Panc1 (cell line): ENCODE data around the gene PIAS4.

Source experiments
- POLR2AphosphoS5 ChIP-seq: IDR thresholded peaks from 2 replicates; pipeline ENCODE4 v1.6.1; 2012; ENCODE audit warnings: mild to moderate bottlenecking, low read depth, low read length, moderate library complexity
- SIN3A ChIP-seq: IDR thresholded peaks from 2 replicates; pipeline ENCODE4 v1.6.1; 2012; ENCODE audit warnings: low read depth, mild to moderate bottlenecking, low read length, moderate library complexity, borderline replicate concordance; ENCODE audit not compliant: insufficient read depth
- TCF7L2 ChIP-seq: IDR thresholded peaks from 2 replicates; pipeline ENCODE4 v1.6.1; 2011; ENCODE audit warnings: mild to moderate bottlenecking, low read depth, low read length, inconsistent platforms
- TF ChIP-seq, protein P1 (sequence below): fragments of 450-650 bp; IDR thresholded peaks from 2 replicates; pipeline ENCODE4 v1.5.1; 2017; ENCODE audit warnings: mild to moderate bottlenecking
- TF ChIP-seq, protein P2 (sequence below), 2 experiments: IDR thresholded peaks; 2 replicates each; pipeline ENCODE4 v1.6.1; 2011 to 2012; ENCODE audit warnings: low read depth in 2 of 2, control low read depth in 1 of 2, low read length in 1 of 2, mild to moderate bottlenecking in 1 of 2, moderate library complexity in 1 of 2; ENCODE audit not compliant: insufficient read depth in 1 of 2

DNA sequence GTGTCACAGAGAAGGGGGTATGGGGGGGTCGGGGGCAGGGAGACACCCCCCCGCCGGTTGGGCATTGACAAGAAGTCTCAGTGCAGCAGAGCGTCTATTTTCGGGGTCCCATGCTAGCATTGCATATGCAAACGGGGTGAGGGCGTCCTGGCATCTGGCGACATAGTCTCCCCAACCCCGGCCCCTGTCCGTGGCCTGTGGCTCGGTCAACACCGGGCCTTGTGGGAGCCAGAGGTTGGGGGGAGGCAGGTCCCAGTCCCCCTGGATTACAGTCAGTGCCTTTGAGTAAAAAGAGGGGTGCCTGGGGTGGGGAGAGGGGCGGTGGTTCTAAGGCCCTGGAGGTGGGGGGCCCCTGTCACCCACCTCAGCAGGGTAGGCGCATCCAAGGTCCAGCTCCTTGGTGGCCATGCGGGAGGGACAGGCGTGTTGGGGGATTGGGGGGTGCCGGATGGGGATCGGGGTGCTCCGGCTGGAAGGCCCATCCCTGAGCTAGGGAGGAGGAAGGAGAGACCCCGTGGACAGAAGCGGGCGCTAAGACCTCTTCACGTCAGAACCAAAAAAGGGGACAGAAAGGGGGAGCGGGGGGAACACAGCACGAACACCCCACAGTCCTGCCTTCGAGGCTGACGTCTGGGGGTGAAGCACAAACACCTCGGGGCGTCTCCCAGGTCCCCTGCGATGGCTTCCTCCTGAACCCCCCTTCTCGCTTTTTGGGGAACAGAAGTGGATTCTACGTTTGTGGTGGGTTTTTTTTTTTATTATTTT lies 38.2 kb downstream of the PIAS4 start:
- TF ChIP-seq, protein P1, sequence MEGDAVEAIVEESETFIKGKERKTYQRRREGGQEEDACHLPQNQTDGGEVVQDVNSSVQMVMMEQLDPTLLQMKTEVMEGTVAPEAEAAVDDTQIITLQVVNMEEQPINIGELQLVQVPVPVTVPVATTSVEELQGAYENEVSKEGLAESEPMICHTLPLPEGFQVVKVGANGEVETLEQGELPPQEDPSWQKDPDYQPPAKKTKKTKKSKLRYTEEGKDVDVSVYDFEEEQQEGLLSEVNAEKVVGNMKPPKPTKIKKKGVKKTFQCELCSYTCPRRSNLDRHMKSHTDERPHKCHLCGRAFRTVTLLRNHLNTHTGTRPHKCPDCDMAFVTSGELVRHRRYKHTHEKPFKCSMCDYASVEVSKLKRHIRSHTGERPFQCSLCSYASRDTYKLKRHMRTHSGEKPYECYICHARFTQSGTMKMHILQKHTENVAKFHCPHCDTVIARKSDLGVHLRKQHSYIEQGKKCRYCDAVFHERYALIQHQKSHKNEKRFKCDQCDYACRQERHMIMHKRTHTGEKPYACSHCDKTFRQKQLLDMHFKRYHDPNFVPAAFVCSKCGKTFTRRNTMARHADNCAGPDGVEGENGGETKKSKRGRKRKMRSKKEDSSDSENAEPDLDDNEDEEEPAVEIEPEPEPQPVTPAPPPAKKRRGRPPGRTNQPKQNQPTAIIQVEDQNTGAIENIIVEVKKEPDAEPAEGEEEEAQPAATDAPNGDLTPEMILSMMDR: no peak
- TF ChIP-seq POLR2AphosphoS5: no peak
- TF ChIP-seq TCF7L2: no peak
- TF ChIP-seq, protein P2, sequence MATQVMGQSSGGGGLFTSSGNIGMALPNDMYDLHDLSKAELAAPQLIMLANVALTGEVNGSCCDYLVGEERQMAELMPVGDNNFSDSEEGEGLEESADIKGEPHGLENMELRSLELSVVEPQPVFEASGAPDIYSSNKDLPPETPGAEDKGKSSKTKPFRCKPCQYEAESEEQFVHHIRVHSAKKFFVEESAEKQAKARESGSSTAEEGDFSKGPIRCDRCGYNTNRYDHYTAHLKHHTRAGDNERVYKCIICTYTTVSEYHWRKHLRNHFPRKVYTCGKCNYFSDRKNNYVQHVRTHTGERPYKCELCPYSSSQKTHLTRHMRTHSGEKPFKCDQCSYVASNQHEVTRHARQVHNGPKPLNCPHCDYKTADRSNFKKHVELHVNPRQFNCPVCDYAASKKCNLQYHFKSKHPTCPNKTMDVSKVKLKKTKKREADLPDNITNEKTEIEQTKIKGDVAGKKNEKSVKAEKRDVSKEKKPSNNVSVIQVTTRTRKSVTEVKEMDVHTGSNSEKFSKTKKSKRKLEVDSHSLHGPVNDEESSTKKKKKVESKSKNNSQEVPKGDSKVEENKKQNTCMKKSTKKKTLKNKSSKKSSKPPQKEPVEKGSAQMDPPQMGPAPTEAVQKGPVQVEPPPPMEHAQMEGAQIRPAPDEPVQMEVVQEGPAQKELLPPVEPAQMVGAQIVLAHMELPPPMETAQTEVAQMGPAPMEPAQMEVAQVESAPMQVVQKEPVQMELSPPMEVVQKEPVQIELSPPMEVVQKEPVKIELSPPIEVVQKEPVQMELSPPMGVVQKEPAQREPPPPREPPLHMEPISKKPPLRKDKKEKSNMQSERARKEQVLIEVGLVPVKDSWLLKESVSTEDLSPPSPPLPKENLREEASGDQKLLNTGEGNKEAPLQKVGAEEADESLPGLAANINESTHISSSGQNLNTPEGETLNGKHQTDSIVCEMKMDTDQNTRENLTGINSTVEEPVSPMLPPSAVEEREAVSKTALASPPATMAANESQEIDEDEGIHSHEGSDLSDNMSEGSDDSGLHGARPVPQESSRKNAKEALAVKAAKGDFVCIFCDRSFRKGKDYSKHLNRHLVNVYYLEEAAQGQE (IDR thresholded peaks at IDR 0.05; ENCODE audit: insufficient read depth in 1 of 2, low read depth in 2 of 2, low read length in 1 of 2): no peak
- TF ChIP-seq SIN3A: no peak
